Kasumi-1 (cell line): ENCODE data around the gene TMEM97.
"Not testable (repeated sequence)": the region's sequence is repeated elsewhere in the genome, so short reads cannot be mapped to it uniquely, and the experiment has no call there.

Experiments used
- DNase-seq, 2 experiments: peaks; one replicate each; lab custom pipeline; 2025; lab: John Stamatoyannopoulos, UW

The TMEM97 gene

GRCh38 chr17:28338056-28338768, 19.2 kb downstream of the TMEM97 start:
- DNase-seq = no peak

GRCh38 chr17:28338769-28339212, 19.8 kb downstream of the TMEM97 start:
- DNase-seq = not testable (repeated sequence)

- no peak for DNase-seq
Measured at GRCh38 chr17:28339431-28339830, 20.4 kb downstream of the TMEM97 start.

- no peak for DNase-seq
Measured at GRCh38 chr17:28340374-28340773, 21.4 kb downstream of the TMEM97 start.

- DNase-seq = no peak
Measured at GRCh38 chr17:28341516-28341915, 22.5 kb downstream of the TMEM97 start.

- no peak for DNase-seq
Measured at GRCh38 chr17:28342313-28342712, 23.3 kb downstream of the TMEM97 start.

GRCh38 chr17:28343491-28343932, 24.5 kb downstream of the TMEM97 start:
- no peak for DNase-seq

GRCh38 chr17:28344011-28344410, 25.0 kb downstream of the TMEM97 start:
- no peak for DNase-seq

GRCh38 chr17:28344435-28344901, 25.5 kb downstream of the TMEM97 start:
- DNase-seq = no peak

GRCh38 chr17:28345419-28346198, 26.6 kb downstream of the TMEM97 start:
- DNase-seq = no peak

GRCh38 chr17:28346199-28346580, 27.2 kb downstream of the TMEM97 start:
- no peak for DNase-seq

GRCh38 chr17:28346746-28347246, 27.8 kb downstream of the TMEM97 start:
- peak in 1 of 2 experiments; percentile 13 for DNase-seq

- no peak for DNase-seq
Measured at GRCh38 chr17:28347261-28347891, 28.4 kb downstream of the TMEM97 start.

GRCh38 chr17:28348979-28349378, 30.0 kb downstream of the TMEM97 start:
- DNase-seq = no peak

GRCh38 chr17:28350271-28350670, 31.3 kb downstream of the TMEM97 start:
- no peak for DNase-seq

- peak; percentile 87 to 93 for DNase-seq
Measured at GRCh38 chr17:28357061-28357900, 38.3 kb downstream of the TMEM97 start, which contains the start of gene POLDIP2. Gene POLDIP2, minus strand, starts transcription at chr17:28357527. Its CDS starts 79 bp downstream, at chr17:28357448.

GRCh38 chr17:28357901-28358197, 38.8 kb downstream of the TMEM97 start:
- no peak for DNase-seq

- no peak for DNase-seq
Measured at GRCh38 chr17:28363186-28363585, 44.2 kb downstream of the TMEM97 start.

- no peak for DNase-seq
Measured at GRCh38 chr17:28363776-28364650, 45.0 kb downstream of the TMEM97 start.

- no peak for DNase-seq
Measured at GRCh38 chr17:28364665-28365363, 45.8 kb downstream of the TMEM97 start, which contains the start of gene SEBOX. Gene SEBOX, minus strand, starts transcription at chr17:28365199. Its CDS starts 48 bp downstream, at chr17:28365151.
